Measurements from ENCODE around the gene FRS2. TPM values are rescaled to one million over a fixed set of nuclear protein-coding genes. Genes with fewer than 3 reads are reported as not detected.
A peak's percentile ranks its signal among the peaks of the same experiment; 100 is the strongest.

The FRS2 gene
- total RNA-seq, 1 donor from 2014 or later, result 23.8 TPM

DNA sequence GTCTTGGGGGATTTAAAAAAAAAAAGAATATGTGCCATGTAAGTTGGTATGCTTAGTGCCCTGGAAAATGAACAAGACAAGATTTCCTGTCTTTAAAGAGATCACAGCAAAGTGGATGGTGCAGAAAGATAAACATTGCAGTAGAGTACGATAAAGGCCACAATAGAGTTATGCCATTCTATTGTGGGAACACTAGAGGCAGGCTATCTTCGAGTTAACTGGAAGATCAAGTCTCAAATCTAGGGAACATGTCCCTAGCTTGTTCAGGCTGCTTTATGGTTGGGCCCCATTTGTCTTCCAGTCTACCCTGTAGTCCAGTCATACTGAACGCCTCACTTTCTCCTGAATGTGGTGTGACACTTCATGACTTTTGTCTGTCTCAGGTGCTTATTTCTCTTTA, 96.4 kb downstream of the FRS2 start:
- DNase-seq, result no peak
- Mint-ChIP-seq H3K4me3 (no peak overlapping the region), H3K9me3 (no peaks in the 10 kb centered on the region), H3K36me3 (ENCODE audit: low read depth) (peaks cover 33% of the 10 kb centered on the region), H3K27me3 (no peaks in the 10 kb centered on the region), H3K27ac (no peak overlapping the region), H3K4me1 (no peaks in the 10 kb centered on the region)
- intact Hi-C loops (cut with micrococcal nuclease), result no loop called here
- CTCF ChIA-PET, result interaction anchor here (0.8 kb wide), 1 partner anchor 208 kb away, joined by 3 read pairs; no protein-coding TSS in a partner anchor
- ATAC-seq (ENCODE audit: low read depth), result no peak
- POLR2A ChIA-PET, result interaction anchor here (0.6 kb wide), 1 partner anchor 47 kb away, joined by 3 read pairs; no protein-coding TSS in a partner anchor
- no peak for TF ChIP-seq CTCF (IDR thresholded peaks at IDR 0.05)

- H3K4me1 Mint-ChIP-seq, result no peaks in the 10 kb centered on the region
- TF ChIP-seq CTCF (IDR thresholded peaks at IDR 0.05), result no peak
- peak overlapping the region; percentile 0 for H3K27ac Mint-ChIP-seq
- no peak for ATAC-seq (ENCODE audit: low read depth)
- no peaks in the 10 kb centered on the region for H3K27me3 Mint-ChIP-seq
- no peak for DNase-seq
- ChIA-PET POLR2A (interaction anchor here (0.6 kb wide), 1 partner anchor 59 kb away, joined by 3 read pairs; no protein-coding TSS in a partner anchor), CTCF (interaction anchor here (0.9 to 5.5 kb wide), 7 partner anchors 9 to 411 kb away, joined by 3 to 91 read pairs (median 3); no protein-coding TSS in a partner anchor)
- intact Hi-C loops (cut with micrococcal nuclease), result no loop called here
- no peaks in the 10 kb centered on the region for H3K9me3 Mint-ChIP-seq
- H3K4me3 Mint-ChIP-seq, result no peak overlapping the region
- peaks cover 55% of the 10 kb centered on the region for H3K36me3 Mint-ChIP-seq (ENCODE audit: low read depth)
These were observed 99.0 kb downstream of the FRS2 start for GRCh38 chr12:69569236-69569635.

- peak overlapping the region; percentile 50 for H3K27ac Mint-ChIP-seq
- POLR2A ChIA-PET, result interaction anchor here (0.7 to 1.1 kb wide), 2 partner anchors 47 to 100 kb away, joined by 3 read pairs; partner anchors contain the start of gene FRS2
- TF ChIP-seq CTCF (IDR thresholded peaks at IDR 0.05), result no peak
- H3K9me3 Mint-ChIP-seq, result no peaks in the 10 kb centered on the region
- no peak overlapping the region for H3K4me3 Mint-ChIP-seq
- H3K27me3 Mint-ChIP-seq, result no peaks in the 10 kb centered on the region
- H3K36me3 Mint-ChIP-seq (ENCODE audit: low read depth), result peaks cover 63% of the 10 kb centered on the region
- CTCF ChIA-PET, result interaction anchor here (0.7 to 5.5 kb wide), 25 partner anchors 10 to 416 kb away, joined by 3 to 91 read pairs (median 4); partner anchors contain the start of gene CCT2
- no peak for ATAC-seq (ENCODE audit: low read depth)
- DNase-seq, result no peak
- intact Hi-C loops (cut with micrococcal nuclease), result loop anchor here (1.0 to 2.0 kb wide), 5 partner anchors 15 to 279 kb away; partner anchors contain the start of genes CCT2 and FRS2
- H3K4me1 Mint-ChIP-seq, result no peaks in the 10 kb centered on the region
These were observed 99.9 kb downstream of the FRS2 start for GRCh38 chr12:69570000-69570516.

GRCh38 chr12:69570545-69571399, 100.6 kb downstream of the FRS2 start:
- POLR2A ChIA-PET, result interaction anchor here (0.7 to 1.1 kb wide), 5 partner anchors 16 to 280 kb away, joined by 3 to 17 read pairs (median 3); partner anchors contain the start of gene FRS2
- no peaks in the 10 kb centered on the region for H3K4me1 Mint-ChIP-seq
- DNase-seq, result no peak
- CTCF ChIA-PET, result interaction anchor here (0.6 to 5.5 kb wide), 31 partner anchors 8 to 416 kb away, joined by 3 to 91 read pairs (median 5); partner anchors contain the start of genes CCT2 and FRS2
- peak; percentile 82 for ATAC-seq (ENCODE audit: low read depth)
- no peak overlapping the region for H3K27ac Mint-ChIP-seq
- TF ChIP-seq CTCF (IDR thresholded peaks at IDR 0.05), result peak; percentile 88
- intact Hi-C loops (cut with micrococcal nuclease), result loop anchor here (1.0 to 2.0 kb wide), 7 partner anchors 15 to 416 kb away; partner anchors contain the start of genes CCT2 and FRS2
- peaks cover 69% of the 10 kb centered on the region for H3K36me3 Mint-ChIP-seq (ENCODE audit: low read depth)
- H3K27me3 Mint-ChIP-seq, result no peaks in the 10 kb centered on the region
- no peaks in the 10 kb centered on the region for H3K9me3 Mint-ChIP-seq
- H3K4me3 Mint-ChIP-seq, result no peak overlapping the region

- DNase-seq, result no peak
- H3K9me3 Mint-ChIP-seq, result no peaks in the 10 kb centered on the region
- peaks cover 51% of the 10 kb centered on the region for H3K36me3 Mint-ChIP-seq (ENCODE audit: low read depth)
- no peak for ATAC-seq (ENCODE audit: low read depth)
- H3K4me1 Mint-ChIP-seq, result peaks cover 3% of the 10 kb centered on the region
- intact Hi-C loops (cut with micrococcal nuclease), result no loop called here
- ChIA-PET CTCF (no interaction called here), POLR2A (no interaction called here)
- H3K4me3 Mint-ChIP-seq, result no peak overlapping the region
- no peak for TF ChIP-seq CTCF (IDR thresholded peaks at IDR 0.05)
- H3K27ac Mint-ChIP-seq, result no peak overlapping the region
- H3K27me3 Mint-ChIP-seq, result no peaks in the 10 kb centered on the region
These were observed 105.2 kb downstream of the FRS2 start for GRCh38 chr12:69575346-69575745.

Measured in activated B cell treated with CpG ODN at 0.5 μM for 24 hours (primary cell).